Measurements from ENCODE around the gene EIF4H. TPM values are rescaled to one million over a fixed set of nuclear protein-coding genes. Genes with fewer than 3 reads are reported as not detected.

Gene EIF4H
- total RNA-seq, 1 donor from 2014 or later, result 263 TPM

DNA sequence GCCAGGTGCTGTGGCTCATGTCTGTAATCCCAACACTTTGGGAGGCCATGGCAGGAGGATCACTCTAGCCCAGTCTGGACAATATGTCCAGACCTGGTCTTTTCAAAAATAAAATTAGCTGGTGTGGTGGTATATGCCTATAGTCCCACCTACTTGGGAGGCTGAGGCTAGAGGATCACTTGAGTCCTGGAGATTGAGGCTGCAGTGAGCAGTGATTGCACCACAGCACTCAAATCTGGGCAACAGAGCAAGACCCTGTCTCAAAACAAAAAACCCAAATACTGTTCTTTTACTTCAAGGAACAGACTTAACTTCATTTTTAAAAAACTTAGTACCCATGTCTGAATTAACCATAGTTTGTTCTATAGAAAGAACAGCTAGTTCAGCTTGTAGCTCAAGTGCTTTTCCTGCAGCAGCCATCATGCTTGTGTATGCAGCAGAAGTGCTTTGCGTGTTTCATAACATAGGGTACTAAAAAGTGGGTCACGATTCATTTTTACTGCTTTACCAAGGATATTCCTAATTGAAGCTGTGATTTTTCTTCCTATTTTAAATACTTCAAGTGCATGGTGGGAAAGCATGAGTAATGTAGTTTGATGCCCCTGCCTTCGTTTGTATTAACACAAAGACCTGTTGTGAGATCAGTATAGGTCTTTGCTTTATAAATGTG lies 5.9 kb downstream of the EIF4H start:
- no peaks in the 10 kb centered on the region for H3K9me3 Mint-ChIP-seq
- no peak for DNase-seq
- no peak overlapping the region for H3K27ac Mint-ChIP-seq
- POLR2A ChIA-PET, result interaction anchor here (0.5 to 0.8 kb wide), 2 partner anchors 20 to 91 kb away, joined by 3 to 4 read pairs; no protein-coding TSS in a partner anchor
- H3K36me3 Mint-ChIP-seq (ENCODE audit: low read depth), result peaks cover 61% of the 10 kb centered on the region
- no peak overlapping the region for H3K4me3 Mint-ChIP-seq
- peaks cover 92% of the 10 kb centered on the region for H3K4me1 Mint-ChIP-seq
- H3K27me3 Mint-ChIP-seq, result no peaks in the 10 kb centered on the region
- no peak for TF ChIP-seq CTCF (IDR thresholded peaks at IDR 0.05)
- intact Hi-C loops (cut with micrococcal nuclease), result loop anchor here (10.0 kb wide), 1 partner anchor 1735 kb away; the partner anchor contains the start of gene POR
- ATAC-seq (ENCODE audit: low read depth), result no peak
- CTCF ChIA-PET, result interaction anchor here (0.8 to 1.5 kb wide), 5 partner anchors 26 to 221 kb away, joined by 3 to 8 read pairs (median 3); no protein-coding TSS in a partner anchor

- no peak for TF ChIP-seq CTCF (IDR thresholded peaks at IDR 0.05)
- Mint-ChIP-seq H3K4me3 (no peak overlapping the region), H3K4me1 (peaks cover 92% of the 10 kb centered on the region), H3K9me3 (no peaks in the 10 kb centered on the region), H3K27me3 (no peaks in the 10 kb centered on the region), H3K36me3 (ENCODE audit: low read depth) (peaks cover 62% of the 10 kb centered on the region), H3K27ac (peak overlapping the region; percentile 66)
- ATAC-seq (ENCODE audit: low read depth) (no peak), DNase-seq (no peak)
- intact Hi-C loops (cut with micrococcal nuclease), result no loop called here
- POLR2A ChIA-PET, result interaction anchor here (0.8 kb wide), 1 partner anchor 19 kb away, joined by 3 read pairs; no protein-coding TSS in a partner anchor
- CTCF ChIA-PET, result interaction anchor here (0.6 to 1.3 kb wide), 2 partner anchors 25 to 154 kb away, joined by 4 to 5 read pairs; no protein-coding TSS in a partner anchor
These were observed 6.7 kb downstream of the EIF4H start for GRCh38 chr7:74180866-74181265.

GRCh38 chr7:74181821-74182220 lies 7.7 kb downstream of the EIF4H start:
- CTCF ChIA-PET, result interaction anchor here (1.3 to 2.6 kb wide), 3 partner anchors 25 to 219 kb away, joined by 4 to 21 read pairs (median 16); no protein-coding TSS in a partner anchor
- no peak for TF ChIP-seq CTCF (IDR thresholded peaks at IDR 0.05)
- Mint-ChIP-seq H3K4me3 (no peak overlapping the region), H3K9me3 (no peaks in the 10 kb centered on the region), H3K27me3 (no peaks in the 10 kb centered on the region), H3K27ac (no peak overlapping the region), H3K36me3 (ENCODE audit: low read depth) (peaks cover 61% of the 10 kb centered on the region), H3K4me1 (peaks cover 91% of the 10 kb centered on the region)
- no peak for ATAC-seq (ENCODE audit: low read depth)
- POLR2A ChIA-PET, result no interaction called here
- intact Hi-C loops (cut with micrococcal nuclease), result no loop called here
- DNase-seq, result no peak

GRCh38 chr7:74182453-74183090 lies 8.4 kb downstream of the EIF4H start:
- H3K27me3 Mint-ChIP-seq, result no peaks in the 10 kb centered on the region

More at GRCh38 chr7:74182453-74183090, 8.4 kb downstream of the EIF4H start:
- H3K4me1 Mint-ChIP-seq, result peaks cover 92% of the 10 kb centered on the region
- ATAC-seq (ENCODE audit: low read depth) (no peak), DNase-seq (no peak)
- intact Hi-C loops (cut with micrococcal nuclease), result loop anchor here (1.0 kb wide), 2 partner anchors 8 to 114 kb away; partner anchors contain the start of gene EIF4H
- H3K9me3 Mint-ChIP-seq, result no peaks in the 10 kb centered on the region
- H3K27ac Mint-ChIP-seq, result peak overlapping the region; percentile 4
- peaks cover 63% of the 10 kb centered on the region for H3K36me3 Mint-ChIP-seq (ENCODE audit: low read depth)
- CTCF ChIA-PET, result interaction anchor here (1.3 to 2.6 kb wide), 4 partner anchors 24 to 218 kb away, joined by 4 to 21 read pairs (median 11); no protein-coding TSS in a partner anchor
- POLR2A ChIA-PET, result interaction anchor here (0.8 to 2.0 kb wide), 3 partner anchors 7 to 113 kb away, joined by 5 to 9 read pairs (median 8); no protein-coding TSS in a partner anchor
- no peak for TF ChIP-seq CTCF (IDR thresholded peaks at IDR 0.05)
- H3K4me3 Mint-ChIP-seq, result no peak overlapping the region

All from activated B cell treated with CpG ODN at 0.5 μM for 24 hours (primary cell).